GM18507 (cell line): Measurements from ENCODE around the gene IQSEC1.

Experiments used
- DNase-seq: peaks from one replicate; pipeline ENCODE4 v3.0.0; 2011; ENCODE audit warnings: low read depth; ENCODE audit not compliant: insufficient read length; ENCODE audit errors: extremely low spot score
- FAIRE-seq: peaks from 2 replicates; lab custom pipeline; 2011; peaks lifted over from hg19 to GRCh38; lab: Jason Lieb, UNC

The IQSEC1 gene

GRCh38 chr3:12909710-12910109, 163.5 kb downstream of the IQSEC1 start:
- FAIRE-seq (no peak), DNase-seq (no peak)

DNA sequence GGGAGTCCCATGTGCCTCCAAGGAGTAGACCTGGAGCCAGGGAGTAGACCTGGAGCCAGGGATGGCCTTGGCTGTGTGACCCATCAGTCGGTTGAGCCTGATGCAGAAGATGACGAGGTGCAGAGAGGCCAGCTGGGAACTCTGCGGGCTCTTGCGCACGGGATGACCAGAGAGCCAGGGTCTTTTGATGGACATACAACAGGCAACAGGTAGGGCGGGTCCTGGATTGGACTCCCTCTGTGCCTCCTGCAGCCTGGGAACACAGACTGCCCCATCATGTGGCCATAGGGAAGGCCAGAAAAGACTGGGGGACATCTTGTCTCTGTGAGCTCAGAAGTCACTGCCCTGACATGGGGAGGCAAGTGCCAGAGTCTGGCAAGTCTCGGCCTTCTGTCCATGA, 164.4 kb downstream of the IQSEC1 start:
- DNase-seq = no peak
- FAIRE-seq = no peak

DNA sequence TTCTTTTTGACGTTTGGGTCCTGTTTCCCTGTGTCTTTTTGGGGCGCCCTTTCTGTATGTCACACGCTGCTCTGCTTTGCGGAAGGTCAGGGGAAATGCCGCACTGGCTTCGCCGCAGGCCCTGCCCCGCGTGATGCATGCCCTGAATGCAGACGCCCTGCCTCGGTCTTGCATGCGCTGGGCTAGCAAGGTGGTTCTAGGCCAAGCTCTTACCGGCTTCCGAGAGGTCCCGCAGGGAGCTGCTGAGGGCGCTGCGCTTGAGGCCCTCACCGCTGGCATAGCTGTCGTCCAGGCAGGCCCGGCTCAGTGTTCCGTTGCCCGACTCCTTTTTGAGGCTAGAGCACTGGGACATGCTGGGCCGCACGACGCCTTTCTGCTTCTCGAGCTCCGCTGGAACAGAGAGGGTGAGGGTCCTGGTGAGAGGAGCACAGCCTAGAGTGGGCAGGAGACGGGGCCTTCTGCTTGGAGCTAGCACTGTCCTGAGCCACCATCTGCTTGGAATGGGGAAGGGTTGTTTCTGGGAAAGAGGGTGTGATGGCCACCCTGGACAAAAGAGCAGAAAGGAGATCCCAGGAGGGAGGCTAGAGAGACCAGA, 165.0 kb downstream of the IQSEC1 start:
- FAIRE-seq = no peak

GRCh38 chr3:12907729-12908128, 165.5 kb downstream of the IQSEC1 start:
- no peak for FAIRE-seq
- DNase-seq = no peak

More for the DNA sequence above, 165.0 kb downstream of the IQSEC1 start:
- DNase-seq = no peak

GRCh38 chr3:12907296-12907695, 165.9 kb downstream of the IQSEC1 start:
- no peak for DNase-seq
- FAIRE-seq = no peak

DNA sequence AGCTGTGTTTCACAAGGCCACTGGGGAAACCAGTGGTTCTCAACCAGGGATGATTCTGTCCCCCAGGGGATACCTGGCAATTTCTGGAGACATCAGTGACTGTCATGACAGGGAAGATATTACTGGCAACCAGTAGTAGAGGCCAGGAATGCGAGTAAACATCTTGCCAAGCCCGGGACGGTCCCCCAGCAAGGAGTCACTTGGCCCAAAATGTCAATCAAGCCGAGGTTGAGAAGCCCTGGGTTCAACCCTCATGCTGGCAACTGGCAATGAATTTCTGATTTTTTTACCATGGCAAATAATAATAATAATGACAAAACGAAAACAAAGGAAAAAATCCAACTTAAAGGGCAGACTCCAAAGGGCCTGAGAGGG, 166.3 kb downstream of the IQSEC1 start:
- FAIRE-seq = no peak
- no peak for DNase-seq

GRCh38 chr3:12906141-12906915, 166.9 kb downstream of the IQSEC1 start:
- FAIRE-seq = no peak
- no peak for DNase-seq

GRCh38 chr3:12905316-12906071, 167.7 kb downstream of the IQSEC1 start:
- FAIRE-seq = no peak
- no peak for DNase-seq

GRCh38 chr3:12904951-12905315, 168.3 kb downstream of the IQSEC1 start:
- DNase-seq (no peak), FAIRE-seq (no peak)

GRCh38 chr3:12903881-12904280, 169.3 kb downstream of the IQSEC1 start:
- DNase-seq (no peak), FAIRE-seq (no peak)

DNA sequence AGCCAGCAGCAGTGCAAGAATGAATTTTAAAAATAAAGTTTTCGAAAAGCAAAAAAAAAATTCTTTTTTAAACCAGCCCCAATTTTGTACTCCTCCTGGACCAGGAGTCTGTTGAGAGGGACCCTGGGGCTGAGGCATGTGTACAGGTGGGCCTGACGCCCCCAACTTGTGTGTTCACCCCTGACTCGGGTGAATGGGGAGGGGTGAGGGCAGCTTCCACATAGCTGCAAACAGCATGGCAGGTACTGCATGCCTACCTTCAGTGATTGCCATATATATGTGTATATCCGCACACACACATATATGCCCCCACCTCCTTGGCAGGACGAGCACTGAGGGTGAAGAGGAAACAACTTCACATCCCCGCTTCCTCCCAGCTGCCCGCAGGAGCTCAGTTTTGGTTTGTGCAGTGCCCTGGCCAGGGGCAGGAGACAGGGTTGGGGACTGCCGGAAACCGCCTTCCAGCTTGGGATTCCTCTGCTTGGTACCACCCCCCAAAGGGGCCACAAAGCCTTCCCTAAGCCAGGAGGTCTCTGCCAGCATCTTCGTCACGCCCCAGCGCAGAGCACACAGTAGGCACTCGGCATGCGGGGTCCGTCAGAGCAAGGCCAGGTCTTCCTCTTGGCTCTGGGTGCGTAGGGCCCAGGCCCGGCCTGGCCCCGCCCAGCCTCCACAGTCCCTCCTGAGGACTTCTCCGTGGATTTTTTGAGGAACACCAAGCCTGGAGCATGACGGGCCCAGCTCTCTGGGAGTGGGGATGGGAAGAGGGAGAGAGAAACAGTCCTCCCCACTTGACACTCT, 170.0 kb downstream of the IQSEC1 start:
- FAIRE-seq = no peak
- DNase-seq = no peak

- no peak for FAIRE-seq
These were observed 170.8 kb downstream of the IQSEC1 start for GRCh38 chr3:12902181-12902999.

GRCh38 chr3:12901623-12902045, 171.6 kb downstream of the IQSEC1 start:
- FAIRE-seq = peak; percentile 33
- no peak for DNase-seq

More at GRCh38 chr3:12902181-12902999, 170.8 kb downstream of the IQSEC1 start:
- DNase-seq = no peak

- FAIRE-seq (no peak), DNase-seq (no peak)
These were observed 172.3 kb downstream of the IQSEC1 start for GRCh38 chr3:12900885-12901411.

GRCh38 chr3:12898965-12899755, 174.1 kb downstream of the IQSEC1 start:
- FAIRE-seq (no peak), DNase-seq (no peak)

- FAIRE-seq (no peak), DNase-seq (no peak)
These were observed 174.8 kb downstream of the IQSEC1 start for GRCh38 chr3:12898290-12898964.
